GM10266 (cell line): ENCODE data around the gene KDM2B.

Experiments used
- DNase-seq: peaks from one replicate; pipeline ENCODE4 v3.0.0; 2012; ENCODE audit errors: extremely low spot score
- TF ChIP-seq, protein P1 (sequence below): IDR thresholded peaks from 2 replicates; pipeline ENCODE4 v1.5.1; 2012; ENCODE audit warnings: mild to moderate bottlenecking, low read depth; ENCODE audit not compliant: control insufficient read depth, insufficient read depth; ENCODE audit errors: missing control alignments

Gene KDM2B

DNA sequence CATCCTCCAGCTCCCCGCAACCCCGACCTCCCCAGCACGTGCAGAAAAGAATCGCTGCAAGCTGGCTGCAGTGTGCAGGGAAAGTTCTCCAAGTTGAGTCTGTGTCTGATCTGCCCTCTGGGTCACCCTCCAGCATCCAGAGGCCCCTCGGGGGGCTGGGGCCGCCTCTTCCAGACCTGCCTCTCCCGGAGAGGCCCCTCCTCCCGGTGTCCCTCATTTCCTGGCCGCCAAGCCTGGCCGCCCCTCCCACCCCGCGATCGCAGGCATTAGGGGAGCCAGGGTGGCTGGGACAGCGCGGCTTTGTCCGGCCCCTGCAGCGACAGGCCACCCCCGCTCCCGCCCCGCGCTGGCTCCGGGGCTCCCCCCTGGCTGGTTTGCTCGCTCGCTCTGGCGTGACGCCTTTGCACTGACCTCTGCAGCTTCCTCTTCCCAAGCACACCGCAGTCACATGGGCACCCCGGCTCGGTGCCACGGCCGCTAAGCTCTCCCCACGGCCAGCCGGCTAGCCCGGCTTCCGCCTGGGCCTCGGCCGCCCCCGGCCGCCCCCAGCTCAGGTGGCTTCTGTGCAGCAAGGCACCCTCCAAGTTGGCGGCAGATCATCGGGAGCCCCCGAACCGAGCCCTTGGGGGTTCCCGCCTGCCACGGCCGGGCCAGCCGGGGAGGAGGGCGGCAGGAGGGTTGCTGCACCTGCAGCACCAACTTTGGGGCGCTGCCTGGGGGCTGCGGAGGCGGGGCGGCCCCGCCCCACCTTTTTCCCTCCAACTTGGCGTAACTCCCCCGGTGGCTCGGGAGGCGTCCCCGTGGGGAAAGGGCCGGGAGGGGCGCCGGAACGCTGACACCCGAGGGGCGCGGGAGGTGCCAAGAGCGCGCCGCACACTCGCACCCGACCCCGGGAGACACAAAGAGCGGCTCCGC is 43.7 kb downstream of the KDM2B start:
- TF ChIP-seq, protein P1, sequence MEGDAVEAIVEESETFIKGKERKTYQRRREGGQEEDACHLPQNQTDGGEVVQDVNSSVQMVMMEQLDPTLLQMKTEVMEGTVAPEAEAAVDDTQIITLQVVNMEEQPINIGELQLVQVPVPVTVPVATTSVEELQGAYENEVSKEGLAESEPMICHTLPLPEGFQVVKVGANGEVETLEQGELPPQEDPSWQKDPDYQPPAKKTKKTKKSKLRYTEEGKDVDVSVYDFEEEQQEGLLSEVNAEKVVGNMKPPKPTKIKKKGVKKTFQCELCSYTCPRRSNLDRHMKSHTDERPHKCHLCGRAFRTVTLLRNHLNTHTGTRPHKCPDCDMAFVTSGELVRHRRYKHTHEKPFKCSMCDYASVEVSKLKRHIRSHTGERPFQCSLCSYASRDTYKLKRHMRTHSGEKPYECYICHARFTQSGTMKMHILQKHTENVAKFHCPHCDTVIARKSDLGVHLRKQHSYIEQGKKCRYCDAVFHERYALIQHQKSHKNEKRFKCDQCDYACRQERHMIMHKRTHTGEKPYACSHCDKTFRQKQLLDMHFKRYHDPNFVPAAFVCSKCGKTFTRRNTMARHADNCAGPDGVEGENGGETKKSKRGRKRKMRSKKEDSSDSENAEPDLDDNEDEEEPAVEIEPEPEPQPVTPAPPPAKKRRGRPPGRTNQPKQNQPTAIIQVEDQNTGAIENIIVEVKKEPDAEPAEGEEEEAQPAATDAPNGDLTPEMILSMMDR: no peak
- DNase-seq: peak; percentile 96

DNA sequence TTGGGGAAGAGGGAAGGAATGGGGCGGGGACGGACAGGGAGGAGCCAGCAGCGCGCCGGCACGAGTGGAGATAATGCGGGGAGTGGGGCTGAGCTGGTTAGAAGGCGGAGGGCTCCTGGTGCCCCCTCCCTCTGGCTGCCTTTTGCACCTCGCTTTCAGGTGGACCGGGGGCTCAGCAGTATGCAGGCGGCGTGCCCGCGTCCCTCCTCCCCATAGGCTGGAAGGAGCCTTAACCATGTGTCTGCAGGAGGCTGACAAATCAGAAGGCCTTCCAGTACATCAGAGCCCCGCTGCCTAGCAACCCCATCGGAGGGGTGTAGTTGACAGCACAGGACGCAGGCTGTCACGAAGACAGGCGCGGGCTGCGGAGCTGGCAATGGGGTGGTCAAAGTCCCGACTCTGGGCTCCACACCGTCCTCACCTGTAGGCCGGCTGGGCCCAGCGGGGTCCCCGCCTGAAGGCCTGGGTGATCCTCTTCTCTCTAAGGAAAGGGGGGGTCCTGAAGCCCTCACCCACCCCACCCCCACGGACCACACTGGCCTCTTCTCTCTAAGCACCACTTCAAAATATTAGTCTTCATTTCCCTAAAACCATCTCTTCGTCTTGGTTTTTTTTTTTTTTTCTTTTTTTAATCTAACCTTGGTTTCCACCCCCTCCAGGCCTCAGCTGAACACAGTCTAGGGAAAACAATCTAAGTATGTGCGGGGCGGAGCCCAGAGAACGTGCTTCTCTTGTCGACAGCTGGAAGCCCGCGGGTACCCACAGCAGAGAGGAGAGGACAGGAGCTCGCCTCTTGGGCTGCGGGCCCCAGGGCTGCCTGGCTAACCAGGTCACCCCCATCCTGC is 44.5 kb downstream of the KDM2B start:
- peak; percentile 95 for DNase-seq
- TF ChIP-seq, protein P1: no peak

DNA sequence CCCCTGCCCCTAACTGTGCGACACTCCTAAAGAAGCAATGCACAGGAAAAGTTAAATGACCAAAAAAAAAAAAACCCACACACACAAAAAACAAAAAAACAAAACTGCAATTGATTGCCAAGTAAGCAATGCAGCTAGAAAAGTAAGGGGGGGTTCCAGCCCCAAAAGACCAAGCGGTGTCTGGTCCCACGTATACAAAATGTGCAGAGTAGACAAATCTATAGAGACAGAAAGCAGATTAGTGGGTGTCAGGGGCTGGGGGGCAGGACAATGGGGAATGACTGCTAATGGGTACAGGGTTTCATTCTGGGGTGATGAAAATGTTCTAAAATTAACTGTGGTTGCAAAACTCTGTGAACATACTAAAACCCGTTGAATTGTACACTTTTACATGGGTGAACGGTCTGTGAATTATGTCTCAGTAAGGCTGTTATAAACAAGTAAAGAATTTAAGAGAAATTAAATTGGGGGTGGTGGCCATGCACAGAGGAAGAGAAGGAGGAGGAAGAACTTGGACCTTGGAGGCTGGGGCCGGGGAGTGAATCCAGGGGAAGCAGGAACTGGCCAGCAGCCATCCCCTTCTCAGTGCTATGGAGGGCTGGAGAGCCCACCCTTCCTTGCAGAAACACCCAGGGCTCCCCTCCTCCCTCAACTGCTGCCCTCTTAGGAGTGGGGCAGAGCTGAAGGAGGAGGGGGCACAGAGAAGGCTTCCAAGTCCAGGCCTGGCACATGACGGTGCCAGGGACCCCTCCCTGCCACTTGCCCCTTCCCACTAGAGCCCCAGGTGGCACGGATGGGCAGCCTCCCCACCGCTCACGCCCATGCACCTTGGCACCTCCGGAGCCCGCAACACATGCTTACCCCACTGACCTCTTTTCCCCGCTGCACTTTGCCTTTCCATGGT is 45.4 kb downstream of the KDM2B start:
- TF ChIP-seq, protein P1: no peak
- DNase-seq: no peak

GRCh38 chr12:121534495-121535148 is 46.2 kb downstream of the KDM2B start:
- TF ChIP-seq, protein P1: no peak
- peak; percentile 76 for DNase-seq

- DNase-seq: no peak
- TF ChIP-seq, protein P1: no peak
Measured at GRCh38 chr12:121533394-121534090, 47.3 kb downstream of the KDM2B start.
